Urothelium cell line (cell line): ENCODE results near the gene DPYD.
A peak's percentile ranks its signal among the peaks of the same experiment; 100 is the strongest.
"Not testable (repeated sequence)": the region's sequence is repeated elsewhere in the genome, so short reads cannot be mapped to it uniquely, and the experiment has no call there.

Experiments
- DNase-seq: peaks from one replicate; pipeline ENCODE4 v3.0.0; 2011; ENCODE audit warnings: low spot score, mixed read lengths
- FAIRE-seq: peaks from 2 replicates; lab custom pipeline; 2011; peaks lifted over from hg19 to GRCh38; lab: Jason Lieb, UNC

DPYD gene

GRCh38 chr1:97382206-97382605 lies 538.6 kb downstream of the DPYD start:
- no peak for DNase-seq
- FAIRE-seq = no peak

- DNase-seq (no peak), FAIRE-seq (no peak)
Measured at GRCh38 chr1:97379387-97380075, 541.3 kb downstream of the DPYD start.

GRCh38 chr1:97378596-97378995 lies 542.2 kb downstream of the DPYD start:
- FAIRE-seq (no peak), DNase-seq (no peak)

GRCh38 chr1:97377432-97378034 lies 543.3 kb downstream of the DPYD start:
- DNase-seq = no peak
- peak; percentile 74 for FAIRE-seq

GRCh38 chr1:97373000-97373399 lies 547.8 kb downstream of the DPYD start:
- DNase-seq = no peak
- FAIRE-seq = no peak

- DNase-seq = no peak
- no peak for FAIRE-seq
Measured at GRCh38 chr1:97372531-97372930, 548.3 kb downstream of the DPYD start.

- DNase-seq = no peak
- FAIRE-seq = no peak
Measured at GRCh38 chr1:97368296-97368695, 552.5 kb downstream of the DPYD start.

- no peak for FAIRE-seq
- no peak for DNase-seq
Measured at GRCh38 chr1:97366984-97367383, 553.9 kb downstream of the DPYD start.

GRCh38 chr1:97365026-97365425 lies 555.8 kb downstream of the DPYD start:
- FAIRE-seq (no peak), DNase-seq (peak; percentile 8)

GRCh38 chr1:97364086-97364485 lies 556.7 kb downstream of the DPYD start:
- FAIRE-seq = no peak
- DNase-seq = peak; percentile 13

- no peak for DNase-seq
Measured at GRCh38 chr1:97356309-97356708, 564.5 kb downstream of the DPYD start.

GRCh38 chr1:97352936-97353382 lies 567.9 kb downstream of the DPYD start:
- no peak for FAIRE-seq
- DNase-seq = no peak

More at GRCh38 chr1:97356309-97356708, 564.5 kb downstream of the DPYD start:
- no peak for FAIRE-seq

GRCh38 chr1:97351846-97352245 lies 569.0 kb downstream of the DPYD start:
- DNase-seq (no peak), FAIRE-seq (no peak)

- DNase-seq (no peak), FAIRE-seq (no peak)
Measured at GRCh38 chr1:97350662-97351061, 570.2 kb downstream of the DPYD start.

GRCh38 chr1:97350241-97350640 lies 570.6 kb downstream of the DPYD start:
- DNase-seq (no peak), FAIRE-seq (no peak)

- not testable (repeated sequence) for FAIRE-seq, DNase-seq
Measured at GRCh38 chr1:97349794-97350193, 571.0 kb downstream of the DPYD start.

GRCh38 chr1:97348599-97349265 lies 572.1 kb downstream of the DPYD start:
- no peak for DNase-seq

GRCh38 chr1:97340951-97341350 lies 579.9 kb downstream of the DPYD start:
- peak; percentile 62 for FAIRE-seq
- peak; percentile 41 for DNase-seq

More at GRCh38 chr1:97348599-97349265, 572.1 kb downstream of the DPYD start:
- no peak for FAIRE-seq

- FAIRE-seq = no peak
- no peak for DNase-seq
Measured at GRCh38 chr1:97338347-97338746, 582.5 kb downstream of the DPYD start.

- FAIRE-seq = no peak
- peak; percentile 21 for DNase-seq
Measured at GRCh38 chr1:97337250-97338030, 583.4 kb downstream of the DPYD start.

- FAIRE-seq (no peak), DNase-seq (peak; percentile 39)
Measured at GRCh38 chr1:97334454-97334853, 586.4 kb downstream of the DPYD start.
